Thyroid gland (tissue), 4 donors: ENCODE data around the gene MXD4.

Source experiments
- CTCF ChIP-seq, 6 experiments: fragments of 200-600 bp in 3 of 6; fragments of 450-650 bp in 3 of 6; sonication (generic) in 3 of 6; IDR thresholded peaks; one replicate each; pipeline ENCODE4 v1.5.1; 2016 to 2019; ENCODE audit warnings: antibody characterized with exemption in 6 of 6, mild to moderate bottlenecking in 2 of 6, inconsistent platforms in 1 of 6, moderate library complexity in 1 of 6
- POLR2A ChIP-seq, 2 donors: fragments of 450-650 bp; IDR thresholded peaks; one replicate each; pipeline ENCODE4 v1.6.1; 2017; ENCODE audit warnings: antibody characterized with exemption in 2 of 2, mild to moderate bottlenecking in 2 of 2, moderate library complexity in 1 of 2

GRCh38 chr4:2274320-2275043 lies 12.6 kb upstream of the MXD4 start:
- TF ChIP-seq POLR2A (IDR thresholded peaks at IDR 0.05) (no peak), CTCF (IDR thresholded peaks at IDR 0.05) (no peak)
